Panc1 (cell line): ENCODE results near the gene NCOA5. TPM values are rescaled to one million over a fixed set of nuclear protein-coding genes. Genes with fewer than 3 reads are reported as not detected.

Experiments
- ATAC-seq: fragments of 200-7000 bp; cut with Tn5 transposase; 2 replicates; pipeline ENCODE4 v1.9.1; 2020; ENCODE audit warnings: mild to moderate bottlenecking, moderate library complexity
- BruUV-seq: library from RNA; stranded (reverse); fragments of 400-500 nt; replicated peaks from 2 replicates; lab custom pipeline; 2021; lab: Mats Ljungman, UMichigan
- CTCF ChIA-PET: fragments of 300-600 bp; sonication (Branson Sonifier 250); formaldehyde crosslinking; loops from one replicate; lab custom pipeline; 2022; ENCODE audit warnings: antibody characterized with exemption; lab: Charles Lee
- POLR2A ChIA-PET: fragments of 300-600 bp; sonication (Branson Sonifier 250); formaldehyde crosslinking; loops from one replicate; lab custom pipeline; 2022; ENCODE audit warnings: antibody characterized with exemption; lab: Charles Lee
- DNase-seq: peaks from one replicate; pipeline ENCODE4 v3.0.0-alpha.2; 2010; ENCODE audit warnings: low read depth, low spot score
- H3K27ac ChIP-seq: 2 replicates; pipeline ENCODE4 v1.5.1; 2011; ENCODE audit warnings: mild to moderate bottlenecking, low read length, inconsistent platforms
- H3K27me3 ChIP-seq: fragments of 200-500 bp; sonication (Bioruptor generic); 2 replicates; pipeline ENCODE4 v1.6.0; 2014; ENCODE audit warnings: low read length, inconsistent platforms; ENCODE audit not compliant: control insufficient read depth, insufficient read depth
- H3K36me3 ChIP-seq: fragments of 200-500 bp; sonication (Bioruptor generic); 2 replicates; pipeline ENCODE4 v1.5.1; 2014; ENCODE audit warnings: inconsistent platforms, mild to moderate bottlenecking, low read length, moderate library complexity; ENCODE audit not compliant: control insufficient read depth, insufficient read depth
- H3K4me1 ChIP-seq: 2 replicates; pipeline ENCODE4 v1.5.1; 2011; ENCODE audit warnings: inconsistent platforms, mild to moderate bottlenecking, low read length, moderate library complexity; ENCODE audit not compliant: control insufficient read depth, insufficient read depth
- H3K4me3 ChIP-seq, 2 experiments: 2 replicates each; pipeline ENCODE4 v1.5.1; 2011 to 2012; ENCODE audit warnings: low read depth in 2 of 2, low read length in 2 of 2, mild to moderate bottlenecking in 2 of 2, inconsistent platforms in 1 of 2, moderate library complexity in 1 of 2
- H3K9me3 ChIP-seq: fragments of 200-500 bp; sonication (Bioruptor generic); 2 replicates; pipeline ENCODE4 v1.5.1; 2014; ENCODE audit warnings: low read depth, mild to moderate bottlenecking, inconsistent platforms, low read length, moderate library complexity; ENCODE audit not compliant: control insufficient read depth, insufficient read depth
- POLR2AphosphoS5 ChIP-seq: IDR thresholded peaks from 2 replicates; pipeline ENCODE4 v1.6.1; 2012; ENCODE audit warnings: mild to moderate bottlenecking, low read depth, low read length, moderate library complexity
- SIN3A ChIP-seq: IDR thresholded peaks from 2 replicates; pipeline ENCODE4 v1.6.1; 2012; ENCODE audit warnings: low read depth, mild to moderate bottlenecking, low read length, moderate library complexity, borderline replicate concordance; ENCODE audit not compliant: insufficient read depth
- TCF7L2 ChIP-seq: IDR thresholded peaks from 2 replicates; pipeline ENCODE4 v1.6.1; 2011; ENCODE audit warnings: mild to moderate bottlenecking, low read depth, low read length, inconsistent platforms
- in situ Hi-C: cut with HindIII; loops from 2 replicates; pipeline ENCODE4 v1.10.0; 2016; ENCODE audit warnings: low sequenced_read_pairs, low pct_unique_long_range_greater_than_20kb
- intact Hi-C: fragments of 100-400 bp; cut with micrococcal nuclease; formaldehyde crosslinking; loops from one replicate; pipeline ENCODE4 v1.10.0; 2022; ENCODE audit not compliant: unreplicated experiment
- total RNA-seq: library from RNA; stranded (reverse); gene quantifications from one replicate; pipeline ENCODE4 v1.2.1, GENCODE V29; 2021; ENCODE audit not compliant: unreplicated experiment
- TF ChIP-seq, protein P1 (sequence below), 2 experiments: IDR thresholded peaks; 2 replicates each; pipeline ENCODE4 v1.6.1; 2011 to 2012; ENCODE audit warnings: low read depth in 2 of 2, control low read depth in 1 of 2, low read length in 1 of 2, mild to moderate bottlenecking in 1 of 2, moderate library complexity in 1 of 2; ENCODE audit not compliant: insufficient read depth in 1 of 2
- TF ChIP-seq, protein P2 (sequence below): fragments of 450-650 bp; IDR thresholded peaks from 2 replicates; pipeline ENCODE4 v1.5.1; 2017; ENCODE audit warnings: mild to moderate bottlenecking

Gene NCOA5
- total RNA-seq, 1 experiment from 2014 or later: 30.6 TPM

DNA sequence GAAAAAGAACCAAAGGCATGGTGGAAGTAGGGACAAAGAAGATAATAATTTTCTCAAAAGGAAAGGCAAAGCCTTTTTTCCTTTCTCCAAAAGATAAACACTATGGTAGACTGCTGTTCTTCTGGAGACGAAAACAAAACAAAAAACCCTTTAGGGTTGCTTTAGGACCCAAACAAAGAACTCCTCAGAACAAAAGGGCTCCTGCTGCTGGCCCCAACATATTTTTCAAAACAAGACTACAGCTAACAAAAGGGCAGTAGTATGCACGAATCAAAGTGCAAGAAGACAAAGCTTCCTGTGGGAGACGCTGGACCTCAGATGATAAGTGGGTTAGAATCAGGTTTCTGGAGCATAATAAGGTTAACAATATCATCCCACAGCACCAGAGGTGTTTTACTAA, 15.8 kb downstream of the NCOA5 start:
- H3K27ac ChIP-seq: no peak overlapping the region
- H3K27me3 ChIP-seq: no peaks in the 10 kb centered on the region
- H3K9me3 ChIP-seq: no peaks in the 10 kb centered on the region
- CTCF ChIA-PET: no interaction called here
- BruUV-seq: no TSS peak
- in situ Hi-C loops (no loop called here), intact Hi-C loops (no loop called here)
- no peak for ATAC-seq
- peaks cover 2% of the 10 kb centered on the region for H3K36me3 ChIP-seq
- POLR2A ChIA-PET: no interaction called here
- no peak overlapping the region for H3K4me3 ChIP-seq
- TF ChIP-seq SIN3A (no peak), TCF7L2 (no peak), POLR2AphosphoS5 (no peak)
- TF ChIP-seq, protein P1, sequence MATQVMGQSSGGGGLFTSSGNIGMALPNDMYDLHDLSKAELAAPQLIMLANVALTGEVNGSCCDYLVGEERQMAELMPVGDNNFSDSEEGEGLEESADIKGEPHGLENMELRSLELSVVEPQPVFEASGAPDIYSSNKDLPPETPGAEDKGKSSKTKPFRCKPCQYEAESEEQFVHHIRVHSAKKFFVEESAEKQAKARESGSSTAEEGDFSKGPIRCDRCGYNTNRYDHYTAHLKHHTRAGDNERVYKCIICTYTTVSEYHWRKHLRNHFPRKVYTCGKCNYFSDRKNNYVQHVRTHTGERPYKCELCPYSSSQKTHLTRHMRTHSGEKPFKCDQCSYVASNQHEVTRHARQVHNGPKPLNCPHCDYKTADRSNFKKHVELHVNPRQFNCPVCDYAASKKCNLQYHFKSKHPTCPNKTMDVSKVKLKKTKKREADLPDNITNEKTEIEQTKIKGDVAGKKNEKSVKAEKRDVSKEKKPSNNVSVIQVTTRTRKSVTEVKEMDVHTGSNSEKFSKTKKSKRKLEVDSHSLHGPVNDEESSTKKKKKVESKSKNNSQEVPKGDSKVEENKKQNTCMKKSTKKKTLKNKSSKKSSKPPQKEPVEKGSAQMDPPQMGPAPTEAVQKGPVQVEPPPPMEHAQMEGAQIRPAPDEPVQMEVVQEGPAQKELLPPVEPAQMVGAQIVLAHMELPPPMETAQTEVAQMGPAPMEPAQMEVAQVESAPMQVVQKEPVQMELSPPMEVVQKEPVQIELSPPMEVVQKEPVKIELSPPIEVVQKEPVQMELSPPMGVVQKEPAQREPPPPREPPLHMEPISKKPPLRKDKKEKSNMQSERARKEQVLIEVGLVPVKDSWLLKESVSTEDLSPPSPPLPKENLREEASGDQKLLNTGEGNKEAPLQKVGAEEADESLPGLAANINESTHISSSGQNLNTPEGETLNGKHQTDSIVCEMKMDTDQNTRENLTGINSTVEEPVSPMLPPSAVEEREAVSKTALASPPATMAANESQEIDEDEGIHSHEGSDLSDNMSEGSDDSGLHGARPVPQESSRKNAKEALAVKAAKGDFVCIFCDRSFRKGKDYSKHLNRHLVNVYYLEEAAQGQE (IDR thresholded peaks at IDR 0.05; ENCODE audit: insufficient read depth in 1 of 2, low read depth in 2 of 2, low read length in 1 of 2): no peak
- TF ChIP-seq, protein P2, sequence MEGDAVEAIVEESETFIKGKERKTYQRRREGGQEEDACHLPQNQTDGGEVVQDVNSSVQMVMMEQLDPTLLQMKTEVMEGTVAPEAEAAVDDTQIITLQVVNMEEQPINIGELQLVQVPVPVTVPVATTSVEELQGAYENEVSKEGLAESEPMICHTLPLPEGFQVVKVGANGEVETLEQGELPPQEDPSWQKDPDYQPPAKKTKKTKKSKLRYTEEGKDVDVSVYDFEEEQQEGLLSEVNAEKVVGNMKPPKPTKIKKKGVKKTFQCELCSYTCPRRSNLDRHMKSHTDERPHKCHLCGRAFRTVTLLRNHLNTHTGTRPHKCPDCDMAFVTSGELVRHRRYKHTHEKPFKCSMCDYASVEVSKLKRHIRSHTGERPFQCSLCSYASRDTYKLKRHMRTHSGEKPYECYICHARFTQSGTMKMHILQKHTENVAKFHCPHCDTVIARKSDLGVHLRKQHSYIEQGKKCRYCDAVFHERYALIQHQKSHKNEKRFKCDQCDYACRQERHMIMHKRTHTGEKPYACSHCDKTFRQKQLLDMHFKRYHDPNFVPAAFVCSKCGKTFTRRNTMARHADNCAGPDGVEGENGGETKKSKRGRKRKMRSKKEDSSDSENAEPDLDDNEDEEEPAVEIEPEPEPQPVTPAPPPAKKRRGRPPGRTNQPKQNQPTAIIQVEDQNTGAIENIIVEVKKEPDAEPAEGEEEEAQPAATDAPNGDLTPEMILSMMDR: no peak
- H3K4me1 ChIP-seq: no peaks in the 10 kb centered on the region
- DNase-seq: no peak

DNA sequence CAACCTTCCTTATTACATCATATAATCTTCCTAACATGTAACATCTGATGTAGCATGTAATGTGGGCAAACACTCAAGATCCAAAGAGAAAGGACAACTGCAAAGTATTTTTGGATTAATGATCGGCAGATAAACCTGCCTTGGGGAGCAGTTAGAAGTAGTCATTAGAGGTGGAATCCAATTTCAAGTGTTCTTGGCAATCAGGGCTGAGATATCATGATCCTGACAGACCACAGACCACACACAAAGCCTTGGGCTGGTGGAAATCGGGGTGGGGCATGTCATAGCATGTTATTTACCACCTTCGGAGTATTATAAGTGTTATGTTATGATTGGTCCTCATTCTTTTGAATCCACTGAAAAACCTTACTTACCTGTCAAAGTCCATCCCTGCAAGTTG, 16.3 kb downstream of the NCOA5 start:
- H3K36me3 ChIP-seq: peaks cover 4% of the 10 kb centered on the region
- no peak for ATAC-seq
- H3K4me3 ChIP-seq: no peak overlapping the region
- TF ChIP-seq, protein P1 (IDR thresholded peaks at IDR 0.05; ENCODE audit: insufficient read depth in 1 of 2, low read depth in 2 of 2, low read length in 1 of 2): no peak
- no peak for TF ChIP-seq SIN3A
- TF ChIP-seq, protein P2: no peak
- TF ChIP-seq POLR2AphosphoS5: no peak
- TF ChIP-seq TCF7L2: no peak
- DNase-seq: no peak
- H3K27me3 ChIP-seq: no peaks in the 10 kb centered on the region
- no TSS peak for BruUV-seq
- intact Hi-C loops (no loop called here), in situ Hi-C loops (no loop called here)
- POLR2A ChIA-PET: no interaction called here
- CTCF ChIA-PET: no interaction called here
- H3K9me3 ChIP-seq: no peaks in the 10 kb centered on the region
- no peak overlapping the region for H3K27ac ChIP-seq
- H3K4me1 ChIP-seq: no peaks in the 10 kb centered on the region
